ENCODE measurements around the gene DUOX2.

Gene DUOX2

DNA sequence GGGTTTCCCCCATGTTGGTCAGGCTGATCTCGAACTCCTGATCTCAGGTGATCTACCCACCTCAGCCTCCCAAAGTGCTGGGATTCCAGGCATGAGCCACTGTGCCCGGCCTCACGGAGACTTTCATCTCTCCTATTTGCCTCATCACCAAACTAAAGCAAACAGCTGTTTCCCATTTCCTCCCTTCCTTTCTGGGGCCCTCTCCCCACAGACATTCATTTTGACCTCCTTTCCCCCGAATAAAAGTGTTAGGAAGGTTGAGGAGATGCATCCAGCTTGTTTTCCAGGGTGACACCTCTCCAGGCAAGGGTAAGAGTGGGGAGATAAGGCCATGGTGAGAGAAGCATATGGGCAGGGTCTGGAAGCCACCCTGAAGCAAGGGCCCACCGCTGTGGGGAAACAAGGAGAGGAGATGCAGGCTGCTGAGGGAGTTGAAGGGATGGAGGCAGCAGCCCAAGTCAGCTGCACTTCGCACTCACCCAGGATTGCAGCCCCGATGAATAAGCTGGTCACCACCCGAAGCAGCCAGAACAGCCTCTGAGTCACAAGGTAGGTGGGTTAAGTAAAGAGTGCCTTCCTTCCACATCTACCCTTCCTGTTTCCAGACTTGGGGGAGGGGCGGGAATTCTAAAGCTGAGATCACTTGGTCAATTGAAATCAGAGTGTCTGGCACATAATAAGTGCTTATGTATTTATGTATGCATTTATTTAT, 7.9 kb upstream of the DUOX2 start:
- TF ChIP-seq, protein P1, sequence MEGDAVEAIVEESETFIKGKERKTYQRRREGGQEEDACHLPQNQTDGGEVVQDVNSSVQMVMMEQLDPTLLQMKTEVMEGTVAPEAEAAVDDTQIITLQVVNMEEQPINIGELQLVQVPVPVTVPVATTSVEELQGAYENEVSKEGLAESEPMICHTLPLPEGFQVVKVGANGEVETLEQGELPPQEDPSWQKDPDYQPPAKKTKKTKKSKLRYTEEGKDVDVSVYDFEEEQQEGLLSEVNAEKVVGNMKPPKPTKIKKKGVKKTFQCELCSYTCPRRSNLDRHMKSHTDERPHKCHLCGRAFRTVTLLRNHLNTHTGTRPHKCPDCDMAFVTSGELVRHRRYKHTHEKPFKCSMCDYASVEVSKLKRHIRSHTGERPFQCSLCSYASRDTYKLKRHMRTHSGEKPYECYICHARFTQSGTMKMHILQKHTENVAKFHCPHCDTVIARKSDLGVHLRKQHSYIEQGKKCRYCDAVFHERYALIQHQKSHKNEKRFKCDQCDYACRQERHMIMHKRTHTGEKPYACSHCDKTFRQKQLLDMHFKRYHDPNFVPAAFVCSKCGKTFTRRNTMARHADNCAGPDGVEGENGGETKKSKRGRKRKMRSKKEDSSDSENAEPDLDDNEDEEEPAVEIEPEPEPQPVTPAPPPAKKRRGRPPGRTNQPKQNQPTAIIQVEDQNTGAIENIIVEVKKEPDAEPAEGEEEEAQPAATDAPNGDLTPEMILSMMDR (conservative IDR thresholded peaks at IDR 0.05): no peak
- H3K27ac ChIP-seq: no peak overlapping the region

DNA sequence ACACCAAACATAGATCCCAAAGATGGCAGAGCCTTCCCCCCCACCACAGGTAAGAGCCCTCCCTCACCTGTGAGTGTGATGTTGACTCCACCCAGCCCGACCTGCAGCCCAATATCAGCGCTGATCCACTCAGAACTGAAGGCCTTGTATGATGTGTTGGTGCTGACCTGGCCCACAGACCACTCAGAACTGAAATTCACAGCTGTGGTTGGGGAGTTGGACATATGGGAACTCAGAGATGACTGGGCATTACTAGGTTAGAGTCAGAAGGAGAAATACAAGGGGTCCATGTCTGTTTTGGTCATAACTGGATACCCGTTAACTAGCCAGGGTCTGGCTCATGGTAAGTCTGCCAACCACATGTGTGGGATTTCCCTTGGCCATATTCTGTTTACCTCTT, 7.0 kb upstream of the DUOX2 start:
- TF ChIP-seq, protein P1 (conservative IDR thresholded peaks at IDR 0.05): no peak
- no peak overlapping the region for H3K27ac ChIP-seq

GRCh38 chr15:45120081-45120972, 6.4 kb upstream of the DUOX2 start:
- TF ChIP-seq, protein P1 (conservative IDR thresholded peaks at IDR 0.05): no peak

GRCh38 chr15:45118996-45119395, 5.0 kb upstream of the DUOX2 start:
- TF ChIP-seq, protein P1 (conservative IDR thresholded peaks at IDR 0.05): no peak
- no peak overlapping the region for H3K27ac ChIP-seq

More at GRCh38 chr15:45120081-45120972, 6.4 kb upstream of the DUOX2 start:
- H3K27ac ChIP-seq: no peak overlapping the region

- TF ChIP-seq, protein P1 (conservative IDR thresholded peaks at IDR 0.05): peak; percentile 99
- no peak overlapping the region; the same call in 1 of the 2 replicates for H3K27ac ChIP-seq
Observed at GRCh38 chr15:45118131-45118588, 4.2 kb upstream of the DUOX2 start.

DNA sequence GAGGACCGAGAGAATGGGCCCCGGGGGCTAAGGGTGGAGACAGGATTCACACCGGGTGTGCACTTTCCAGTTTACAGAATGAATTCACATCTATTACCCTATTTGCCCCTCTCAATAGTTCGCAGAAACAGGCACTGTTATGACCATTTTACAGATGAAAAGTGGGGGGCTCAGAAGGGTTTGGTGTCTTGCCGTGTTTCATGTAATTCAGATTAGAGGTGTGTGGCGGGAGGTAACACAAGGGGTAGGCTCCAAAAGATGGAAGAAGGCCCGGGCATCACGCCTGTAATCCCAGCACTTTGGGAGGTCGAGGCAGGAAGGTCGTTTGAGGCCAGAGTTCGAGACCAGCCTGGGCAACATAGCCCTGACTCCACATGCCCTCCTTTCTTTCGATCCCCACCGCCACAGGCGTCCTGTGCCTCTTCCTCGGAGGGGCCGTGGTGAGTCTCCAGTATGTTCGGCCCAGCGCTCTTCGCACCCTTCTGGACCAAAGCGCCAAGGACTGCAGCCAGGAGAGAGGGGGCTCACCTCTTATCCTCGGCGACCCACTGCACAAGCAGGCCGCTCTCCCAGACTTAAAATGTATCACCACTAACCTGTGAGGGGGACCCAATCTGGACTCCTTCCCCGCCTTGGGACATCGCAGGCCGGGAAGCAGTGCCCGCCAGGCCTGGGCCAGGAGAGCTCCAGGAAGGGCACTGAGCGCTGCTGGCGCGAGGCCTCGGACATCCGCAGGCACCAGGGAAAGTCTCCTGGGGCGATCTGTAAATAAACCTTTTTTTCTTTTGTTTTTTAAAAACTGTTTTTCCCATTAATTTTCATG, 3.5 kb upstream of the DUOX2 start:
- TF ChIP-seq, protein P1 (conservative IDR thresholded peaks at IDR 0.05): no peak

More for the DNA sequence above, 3.5 kb upstream of the DUOX2 start:
- H3K27ac ChIP-seq: no peak overlapping the region; the same call in 1 of the 2 replicates
